Aortic smooth muscle cell (primary cell): ENCODE data around the gene DPH2. TPM values are rescaled to one million over a fixed set of nuclear protein-coding genes. Genes with fewer than 3 reads are reported as not detected.

Experiments used
- total RNA-seq: library from RNA; depleted of rRNA; stranded (reverse); fragments of >200 nt; gene quantifications from 2 replicates; pipeline ENCODE4 v1.2.3, GENCODE V29; 2014

The DPH2 gene, protein sequence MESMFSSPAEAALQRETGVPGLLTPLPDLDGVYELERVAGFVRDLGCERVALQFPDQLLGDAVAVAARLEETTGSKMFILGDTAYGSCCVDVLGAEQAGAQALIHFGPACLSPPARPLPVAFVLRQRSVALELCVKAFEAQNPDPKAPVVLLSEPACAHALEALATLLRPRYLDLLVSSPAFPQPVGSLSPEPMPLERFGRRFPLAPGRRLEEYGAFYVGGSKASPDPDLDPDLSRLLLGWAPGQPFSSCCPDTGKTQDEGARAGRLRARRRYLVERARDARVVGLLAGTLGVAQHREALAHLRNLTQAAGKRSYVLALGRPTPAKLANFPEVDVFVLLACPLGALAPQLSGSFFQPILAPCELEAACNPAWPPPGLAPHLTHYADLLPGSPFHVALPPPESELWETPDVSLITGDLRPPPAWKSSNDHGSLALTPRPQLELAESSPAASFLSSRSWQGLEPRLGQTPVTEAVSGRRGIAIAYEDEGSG
- total RNA-seq: 10.6 and 12.6 TPM in 2 replicates

DNA sequence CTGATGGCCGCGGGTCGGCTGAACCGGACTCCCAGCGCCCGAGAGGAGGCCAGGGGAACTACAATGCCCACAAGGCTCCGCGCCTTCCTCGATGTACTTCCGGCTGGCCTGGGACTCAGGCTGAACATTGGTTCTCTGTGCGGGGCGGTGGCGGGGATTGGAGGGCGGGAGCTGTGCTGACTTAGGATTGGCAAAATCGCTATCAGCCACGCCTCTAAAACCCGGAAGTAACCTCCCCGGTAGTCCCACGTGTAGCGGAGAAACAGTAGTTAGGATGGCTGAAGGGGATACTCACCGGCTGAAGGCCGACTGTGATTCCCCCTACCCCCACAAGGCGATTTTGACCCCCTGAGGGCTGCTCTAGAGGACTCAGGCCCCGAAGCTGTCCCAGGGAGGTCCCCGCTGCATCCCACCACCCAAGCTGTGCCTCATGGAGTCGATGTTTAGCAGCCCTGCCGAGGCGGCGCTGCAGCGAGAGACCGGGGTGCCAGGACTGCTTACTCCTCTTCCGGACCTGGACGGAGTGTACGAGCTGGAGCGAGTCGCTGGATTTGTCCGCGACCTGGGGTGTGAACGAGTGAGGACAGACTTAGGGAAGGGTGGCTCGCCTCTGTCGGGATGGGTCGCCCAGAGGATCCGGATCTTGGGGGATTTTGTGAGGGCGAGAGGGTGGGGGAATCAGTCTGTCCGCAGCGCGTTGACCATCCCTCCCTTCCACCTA, at the start of gene DPH2:
Gene DPH2 (plus strand): TSS at position 265 of the 721 bp plus-strand sequence. CDS start 166 bp downstream, at position 431.

DNA sequence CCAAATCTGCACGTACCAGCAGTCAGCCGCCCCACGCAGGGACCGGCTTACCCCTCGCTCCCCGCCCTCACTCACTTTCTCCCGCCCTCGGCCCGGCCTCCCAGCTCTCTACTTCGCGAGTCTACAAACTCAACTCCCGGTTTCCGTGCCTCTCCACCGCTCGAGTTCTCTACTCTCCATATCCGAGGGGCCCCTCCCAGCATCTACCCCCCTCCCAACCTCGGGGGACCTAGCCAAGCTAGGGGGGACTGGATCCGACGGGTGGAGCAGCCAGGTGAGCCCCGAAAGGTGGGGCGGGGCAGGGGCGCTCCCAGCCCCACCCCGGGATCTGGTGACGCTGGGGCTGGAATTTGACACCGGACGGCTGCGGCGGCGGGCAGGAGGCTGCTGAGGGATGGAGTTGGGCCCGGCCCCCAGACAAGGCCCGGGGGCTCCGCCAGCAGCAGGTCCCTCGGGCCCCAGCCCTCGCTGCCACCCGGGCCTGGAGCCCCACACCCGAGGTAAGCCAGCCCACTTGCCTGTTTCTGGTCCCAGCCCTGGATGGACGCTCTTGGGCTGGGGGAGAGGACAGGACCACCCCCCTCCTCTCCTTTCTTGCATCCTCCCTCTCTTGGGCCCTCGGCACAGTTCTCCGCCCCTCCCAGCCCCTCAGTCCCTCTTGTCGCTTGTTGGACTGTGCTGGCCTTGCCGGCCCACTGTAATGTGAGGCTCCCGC, 36.3 kb upstream of the DPH2 start, which contains the start of gene ARTN:
Gene ARTN (plus strand): TSS at position 416 of the 715 bp plus-strand sequence. CDS start 1,856 bp downstream, outside the sequence.

DNA sequence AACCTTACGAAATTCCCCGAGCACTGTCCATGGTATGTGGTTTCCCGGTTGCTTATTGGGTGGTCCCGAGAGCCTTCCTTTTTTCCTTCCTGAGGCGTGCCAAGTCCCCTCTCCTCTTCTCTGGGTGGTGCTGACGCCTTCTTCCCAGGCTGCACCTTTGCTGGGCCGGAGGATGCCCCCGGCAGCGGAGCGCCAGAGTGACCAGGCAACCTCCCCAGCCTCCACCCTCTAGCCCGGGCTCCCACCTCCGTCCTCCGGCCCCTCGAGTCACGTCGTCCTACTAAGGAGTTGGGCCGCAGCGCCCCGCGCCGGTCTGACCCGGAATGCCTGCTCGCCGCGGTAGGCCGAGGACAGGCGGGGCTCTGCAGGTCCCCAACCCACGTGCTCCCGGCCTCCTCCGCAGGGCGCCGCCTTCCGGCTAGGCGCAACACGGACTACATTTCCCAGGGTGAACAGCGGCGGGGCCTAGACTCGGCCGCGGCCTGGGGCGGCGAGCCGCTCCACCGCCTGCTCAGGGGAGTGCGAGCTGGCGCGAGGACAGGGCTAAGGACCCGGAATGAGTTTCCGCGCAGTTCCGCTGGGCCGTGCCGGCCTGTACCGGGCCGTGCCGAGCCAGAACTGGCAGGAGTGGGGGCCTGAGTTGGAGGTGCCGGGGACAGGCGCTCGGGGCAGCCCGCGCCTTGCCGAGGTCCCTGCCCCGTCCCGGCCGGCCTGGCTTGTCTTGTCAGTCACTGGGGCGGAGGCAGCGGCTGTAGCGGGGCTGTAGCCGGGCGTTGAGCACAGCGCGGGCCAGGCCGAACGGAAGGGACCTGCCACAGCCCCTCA, 23.4 kb upstream of the DPH2 start, which contains the start of gene IPO13:
Gene IPO13 (plus strand): TSS at position 715 of the 825 bp plus-strand sequence. CDS start 651 bp downstream, outside the sequence.

DNA sequence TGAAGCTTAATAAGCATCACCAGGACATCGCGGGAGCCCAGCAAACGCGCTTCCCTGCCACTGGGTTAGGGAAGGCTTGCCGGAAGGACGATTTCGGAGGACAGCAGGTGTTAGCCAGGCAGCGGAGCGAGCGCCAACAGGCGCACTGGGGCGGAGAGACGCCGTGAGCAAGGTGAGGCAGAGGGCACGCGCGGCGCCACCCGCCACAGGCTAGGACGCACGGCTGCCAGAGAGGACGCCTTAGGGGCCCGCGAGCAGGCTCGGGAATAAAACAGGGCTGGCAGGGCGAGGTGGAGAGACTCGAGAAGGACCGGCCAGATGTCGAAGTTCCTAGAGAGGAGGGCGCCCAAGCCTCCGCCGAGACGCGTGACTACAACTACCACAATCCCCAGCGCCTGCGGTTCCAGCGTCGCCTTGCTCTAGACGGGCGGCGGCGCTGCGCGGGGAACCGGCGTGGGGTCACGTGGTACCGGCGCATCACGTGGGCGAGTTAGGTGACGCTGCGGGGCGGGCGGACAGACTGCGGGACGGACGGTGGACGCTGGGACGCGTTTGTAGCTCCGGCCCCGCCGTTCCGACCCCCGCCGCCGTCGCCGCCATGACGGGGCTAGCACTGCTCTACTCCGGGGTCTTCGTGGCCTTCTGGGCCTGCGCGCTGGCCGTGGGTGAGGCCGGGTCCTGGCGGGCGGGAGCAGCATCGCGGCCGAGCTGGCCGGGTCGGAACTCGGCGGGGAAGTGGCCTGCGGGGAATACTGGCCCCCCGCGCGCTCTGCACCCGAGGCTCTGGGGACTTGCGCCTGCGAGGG, 4.8 kb downstream of the DPH2 start, which contains the start of gene ATP6V0B:
Gene ATP6V0B (plus strand): TSS at position 518 of the 806 bp plus-strand sequence. CDS start 81 bp downstream, at position 599.

DNA sequence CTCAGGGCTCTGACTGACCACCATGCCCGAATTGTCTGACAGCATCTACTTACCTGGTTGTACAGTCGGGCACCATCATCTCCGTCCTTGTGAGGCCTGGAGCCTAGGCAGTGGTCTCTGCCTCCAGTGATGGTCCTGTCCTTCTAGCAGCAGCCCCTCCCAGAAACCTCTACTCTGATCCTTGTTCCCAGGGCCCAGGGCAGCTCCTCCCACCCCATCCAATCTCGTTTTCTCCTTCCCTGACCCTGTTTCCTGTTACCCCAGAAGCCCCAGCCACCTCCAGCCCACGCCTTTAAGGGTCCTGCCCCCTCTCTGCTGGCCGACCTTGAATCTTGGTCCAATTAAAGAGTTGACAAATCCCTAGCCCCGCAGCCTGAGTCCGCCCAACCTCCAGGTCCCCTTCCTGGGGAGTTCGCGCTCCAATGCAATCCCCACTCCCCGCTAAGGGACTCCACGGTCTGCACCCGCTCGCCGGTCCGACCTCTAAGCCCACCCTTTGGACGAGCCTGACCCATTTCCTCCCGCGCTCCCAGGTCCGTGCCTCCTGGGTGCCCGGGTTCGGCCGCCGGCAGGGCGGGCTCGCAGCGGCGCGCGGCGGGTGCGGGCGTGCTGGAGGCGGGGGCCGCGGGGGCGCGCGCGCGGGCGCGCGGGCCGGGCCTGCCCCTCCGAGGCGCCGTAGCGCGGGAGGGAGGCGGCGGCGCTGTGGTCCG, 8.9 kb downstream of the DPH2 start, which contains the start of gene B4GALT2:
Gene B4GALT2 (plus strand): TSS at position 660 of the 710 bp plus-strand sequence. CDS start 1,951 bp downstream, outside the sequence.

DNA sequence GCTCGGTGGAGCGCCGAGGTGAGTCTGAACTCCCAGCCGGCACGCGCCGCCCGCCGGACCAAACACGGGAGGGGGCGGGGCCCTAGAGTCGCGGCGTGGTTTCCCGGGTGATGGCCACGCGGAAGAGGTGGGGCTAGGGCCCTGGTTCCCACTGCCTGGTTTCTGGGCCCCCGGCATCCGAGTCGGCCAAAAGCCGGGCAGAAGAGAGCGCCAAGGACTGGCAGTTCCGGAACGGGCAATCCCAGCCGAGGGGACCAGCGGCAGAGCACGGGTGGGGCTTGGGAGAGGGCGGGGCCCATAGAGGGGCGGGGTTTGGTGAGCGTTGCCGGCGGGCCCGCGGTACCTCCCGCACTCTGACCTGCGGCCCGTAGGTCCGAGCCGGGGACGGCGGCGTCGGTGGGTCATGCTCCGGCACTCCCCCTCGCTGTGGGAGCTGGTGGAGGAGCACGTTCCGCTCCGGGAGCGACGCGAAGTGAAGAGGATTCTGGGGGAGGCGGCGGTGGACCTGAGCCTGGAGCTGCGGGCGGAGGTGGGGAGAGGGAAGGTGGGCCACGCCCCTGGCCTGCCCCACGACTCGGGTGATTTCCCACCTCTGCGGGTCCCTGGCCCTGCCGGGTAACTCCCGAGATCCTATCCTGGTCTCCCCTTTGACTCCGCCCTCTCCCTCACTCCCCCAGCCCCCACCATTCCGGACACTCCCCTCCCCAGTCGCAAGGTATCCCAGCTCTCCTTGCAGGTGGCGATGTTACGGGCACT, 21.8 kb downstream of the DPH2 start, which contains the start of gene CCDC24:
Gene CCDC24 (plus strand): TSS at position 124 of the 756 bp plus-strand sequence. CDS start 280 bp downstream, at position 404.

Other genes with a start within 250 kb of the DPH2 start
- under 0.01 and 0.25 TPM in 2 replicates for gene ARTN, start 36.2 kb upstream of the DPH2 start, total RNA-seq
- gene IPO13, start 23.1 kb upstream of the DPH2 start, total RNA-seq: 17.2 and 18.4 TPM in 2 replicates
- gene ATP6V0B, start 5.0 kb downstream of the DPH2 start, total RNA-seq: 115 and 150 TPM in 2 replicates
- gene B4GALT2, start 9.2 kb downstream of the DPH2 start, total RNA-seq: 70.5 and 72.9 TPM in 2 replicates
- 4.0 and 4.8 TPM in 2 replicates for gene CCDC24, start 21.6 kb downstream of the DPH2 start, total RNA-seq
- 5.1 and 5.3 TPM in 2 replicates for gene SLC6A9, start 61.5 kb downstream of the DPH2 start, total RNA-seq
- gene KLF17, start 148.8 kb downstream of the DPH2 start, total RNA-seq: 0.06 and 0.26 TPM in 2 replicates
- gene KLF18, start 171.6 kb downstream of the DPH2 start, total RNA-seq: not detected in 2 replicates
- 17.7 and 22.1 TPM in 2 replicates for gene DMAP1, start 243.5 kb downstream of the DPH2 start, total RNA-seq